LNCaP clone FGC (cell line): ENCODE data around the gene RELN.
"Not testable (repeated sequence)": the region's sequence is repeated elsewhere in the genome, so short reads cannot be mapped to it uniquely, and the experiment has no call there.

Experiments
- DNase-seq: peaks from one replicate; pipeline ENCODE4 v3.0.0-alpha.2; 2011; ENCODE audit warnings: low read depth
- H3K4me3 ChIP-seq: 2 replicates; pipeline ENCODE4 v1.5.1; 2011; ENCODE audit warnings: mild to moderate bottlenecking, low read depth, low read length, control low read depth
- TF ChIP-seq, protein P1 (sequence below): IDR thresholded peaks from 2 replicates; pipeline ENCODE4 v1.5.1; 2012; ENCODE audit warnings: mild to moderate bottlenecking; ENCODE audit not compliant: control insufficient read depth, insufficient read depth; ENCODE audit errors: extremely low read depth

The RELN gene

DNA sequence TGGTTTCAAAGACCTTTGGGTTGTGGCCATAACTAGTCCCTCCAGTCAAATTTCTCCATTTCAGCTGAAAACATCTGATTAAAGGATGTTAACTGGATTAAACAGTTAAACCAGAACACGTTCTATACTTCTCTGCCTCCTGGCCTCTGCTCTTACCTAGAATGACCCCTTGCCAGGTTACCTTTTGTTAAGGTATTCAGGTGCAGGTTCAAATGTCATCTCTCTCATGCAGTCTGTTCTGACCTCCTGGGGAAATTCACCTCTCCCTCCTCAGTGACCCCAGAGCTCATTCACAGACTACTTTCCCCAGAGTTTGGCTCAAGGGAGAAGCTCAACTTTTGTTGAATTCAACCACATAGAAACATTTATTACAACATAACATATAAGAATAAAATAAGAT lies 67.8 kb downstream of the RELN start:
- TF ChIP-seq, protein P1, sequence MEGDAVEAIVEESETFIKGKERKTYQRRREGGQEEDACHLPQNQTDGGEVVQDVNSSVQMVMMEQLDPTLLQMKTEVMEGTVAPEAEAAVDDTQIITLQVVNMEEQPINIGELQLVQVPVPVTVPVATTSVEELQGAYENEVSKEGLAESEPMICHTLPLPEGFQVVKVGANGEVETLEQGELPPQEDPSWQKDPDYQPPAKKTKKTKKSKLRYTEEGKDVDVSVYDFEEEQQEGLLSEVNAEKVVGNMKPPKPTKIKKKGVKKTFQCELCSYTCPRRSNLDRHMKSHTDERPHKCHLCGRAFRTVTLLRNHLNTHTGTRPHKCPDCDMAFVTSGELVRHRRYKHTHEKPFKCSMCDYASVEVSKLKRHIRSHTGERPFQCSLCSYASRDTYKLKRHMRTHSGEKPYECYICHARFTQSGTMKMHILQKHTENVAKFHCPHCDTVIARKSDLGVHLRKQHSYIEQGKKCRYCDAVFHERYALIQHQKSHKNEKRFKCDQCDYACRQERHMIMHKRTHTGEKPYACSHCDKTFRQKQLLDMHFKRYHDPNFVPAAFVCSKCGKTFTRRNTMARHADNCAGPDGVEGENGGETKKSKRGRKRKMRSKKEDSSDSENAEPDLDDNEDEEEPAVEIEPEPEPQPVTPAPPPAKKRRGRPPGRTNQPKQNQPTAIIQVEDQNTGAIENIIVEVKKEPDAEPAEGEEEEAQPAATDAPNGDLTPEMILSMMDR: no peak
- no peak overlapping the region for H3K4me3 ChIP-seq
- DNase-seq: no peak

DNA sequence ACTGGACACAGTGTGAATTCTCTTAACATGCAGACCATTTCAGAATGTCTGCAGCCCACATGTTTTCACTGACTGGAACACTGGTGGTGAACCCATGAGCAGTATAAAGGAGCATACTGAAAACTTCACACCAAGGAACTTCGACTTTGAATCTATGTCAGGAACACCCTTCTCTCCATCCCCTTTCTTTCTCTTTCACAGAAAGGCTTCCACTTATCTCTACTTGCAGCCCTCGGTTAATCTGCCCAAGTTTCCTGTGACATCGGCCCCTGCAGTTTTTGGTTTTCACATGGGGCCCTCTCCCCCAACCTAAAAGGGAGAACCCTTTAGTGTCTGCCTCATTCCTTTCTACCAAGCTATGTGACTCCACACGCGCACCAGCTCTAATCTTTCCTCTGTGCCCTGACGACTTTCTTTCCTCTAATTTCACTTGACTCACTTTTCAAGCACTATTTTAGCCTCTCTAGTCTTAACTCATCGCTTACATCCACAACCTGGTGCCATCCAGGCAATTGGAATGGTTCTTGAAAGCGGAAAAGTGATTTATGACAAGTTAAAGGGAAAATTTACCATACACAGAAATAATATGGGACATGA lies 70.1 kb downstream of the RELN start:
- no peak overlapping the region for H3K4me3 ChIP-seq
- DNase-seq: no peak
- TF ChIP-seq, protein P1: no peak

DNA sequence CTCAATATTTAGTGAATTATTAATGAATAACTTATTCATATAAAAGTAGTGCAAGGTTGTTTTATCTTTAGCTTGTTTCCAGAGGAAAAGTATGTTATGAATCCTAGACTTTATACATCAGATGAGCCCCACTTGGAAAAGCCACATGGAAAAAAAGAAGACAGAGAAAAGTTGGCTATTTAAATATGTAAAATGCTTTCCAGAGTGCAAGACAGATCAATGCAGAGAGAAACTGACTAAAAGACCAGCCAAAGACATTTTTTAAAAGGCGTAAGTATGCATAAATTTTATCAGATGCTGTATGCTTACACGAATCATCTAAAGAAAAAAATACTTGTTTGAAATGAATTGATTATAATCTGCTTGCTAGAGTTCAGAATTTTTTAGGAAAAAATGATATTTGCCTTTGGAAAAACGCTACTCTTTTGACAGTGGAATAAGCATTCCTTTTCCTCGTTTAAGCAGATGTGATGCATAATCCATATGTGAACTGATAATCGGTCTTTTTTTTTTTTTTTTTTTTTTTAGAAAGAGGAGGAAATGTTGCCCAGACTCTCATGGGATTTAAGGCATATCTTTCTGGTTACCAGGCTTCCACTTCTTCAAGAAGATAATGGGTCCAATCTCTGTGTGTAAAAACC lies 70.7 kb downstream of the RELN start:
- no peak for DNase-seq
- no peak overlapping the region for H3K4me3 ChIP-seq
- TF ChIP-seq, protein P1: no peak

DNA sequence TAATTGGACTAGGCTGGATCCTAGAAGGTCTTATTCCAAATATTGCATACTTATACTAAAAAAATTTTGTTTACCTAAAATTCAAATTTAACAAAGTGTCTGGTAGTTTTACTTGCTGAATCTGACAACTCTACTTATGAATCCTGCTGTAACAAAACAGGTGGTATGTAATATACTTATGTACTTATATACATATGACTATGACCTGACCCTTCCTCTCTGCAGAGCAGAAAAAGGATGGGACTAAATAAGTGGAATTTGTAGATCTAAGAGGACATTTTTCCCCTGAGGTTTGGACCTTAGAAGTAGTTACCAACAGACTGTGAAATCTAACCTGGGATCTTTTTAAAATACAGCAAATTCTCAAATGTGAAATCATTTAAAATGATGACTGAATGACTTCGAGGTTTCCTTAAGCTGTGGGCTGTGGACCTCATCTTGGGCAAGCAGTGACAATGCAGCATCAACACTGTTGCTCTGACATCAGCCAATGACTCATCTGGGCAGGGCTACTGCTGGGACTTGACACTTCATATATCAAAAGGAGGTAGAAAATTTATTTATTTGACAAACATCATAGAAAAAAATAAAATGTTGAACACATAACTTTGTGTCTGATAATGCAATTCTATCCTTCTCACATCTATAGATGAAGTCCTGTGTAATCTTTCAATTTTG lies 73.6 kb downstream of the RELN start:
- TF ChIP-seq, protein P1: no peak
- DNase-seq: no peak
- no peak overlapping the region for H3K4me3 ChIP-seq

DNA sequence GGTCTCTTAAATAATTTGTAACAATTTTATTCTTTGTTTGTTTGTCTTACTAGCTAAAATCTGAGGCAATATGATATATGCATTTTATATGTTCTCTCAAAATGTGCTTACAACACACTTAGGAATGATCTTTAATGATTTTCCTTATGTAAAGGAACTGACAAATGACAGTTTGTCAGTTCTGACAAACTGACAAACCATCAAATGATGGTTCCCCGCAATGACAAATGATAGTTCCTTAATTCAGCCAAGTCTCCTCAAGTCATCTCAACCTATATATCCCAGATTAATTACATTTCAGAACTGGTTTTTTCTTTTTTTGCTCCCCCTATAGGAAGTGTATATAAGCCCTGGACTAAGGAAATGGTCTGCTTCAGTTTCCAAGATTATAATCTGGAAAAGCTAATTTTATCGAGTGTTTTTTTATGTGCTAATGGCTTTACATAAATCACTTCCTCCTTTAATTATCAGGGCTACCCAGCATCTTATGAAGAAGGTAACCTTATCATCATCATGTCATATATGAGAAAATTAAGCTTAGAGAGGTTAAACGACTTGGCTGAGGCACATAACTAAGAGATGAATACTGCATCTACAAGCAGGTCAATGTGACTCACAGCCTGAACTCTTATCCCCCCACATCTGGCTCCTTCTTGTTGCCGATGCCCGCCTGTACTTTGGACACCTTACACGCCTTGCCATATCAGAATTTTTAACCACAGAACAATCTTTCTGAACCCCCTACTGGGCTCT lies 75.1 kb downstream of the RELN start:
- no peak overlapping the region for H3K4me3 ChIP-seq
- no peak for DNase-seq
- TF ChIP-seq, protein P1: no peak

DNA sequence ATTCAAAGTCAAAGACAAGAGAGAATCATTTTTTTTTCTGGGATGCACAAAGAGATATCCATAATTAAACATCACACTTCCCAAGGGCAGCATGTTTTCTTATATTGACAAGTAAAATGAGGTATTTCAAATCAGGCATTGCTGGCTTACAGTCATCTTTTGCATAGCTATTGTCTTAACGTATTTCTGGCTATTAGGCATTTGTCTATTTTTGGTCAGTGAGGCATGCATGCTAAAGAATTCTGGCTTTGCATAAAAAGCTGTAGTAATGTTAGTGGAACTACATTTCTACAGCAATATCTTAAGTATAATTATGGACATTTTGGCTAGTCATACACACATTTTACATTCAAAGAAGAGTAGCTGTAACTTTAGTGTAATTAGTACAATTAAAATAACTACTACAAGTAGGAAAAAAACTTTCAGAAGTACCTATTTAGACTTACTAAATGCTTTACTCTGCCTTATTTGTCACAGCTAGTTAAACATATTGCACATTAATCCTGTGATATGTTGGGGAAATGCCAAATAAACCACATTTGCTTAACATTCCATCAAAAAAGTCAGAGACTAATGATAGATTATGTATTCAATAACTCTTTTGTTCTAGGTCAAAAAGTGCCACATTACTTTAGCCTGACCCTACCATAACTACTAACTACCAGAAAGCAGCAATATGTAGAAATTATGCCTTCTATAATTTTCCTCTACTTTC lies 76.4 kb downstream of the RELN start:
- no peak for DNase-seq
- TF ChIP-seq, protein P1: no peak
- H3K4me3 ChIP-seq: no peak overlapping the region

DNA sequence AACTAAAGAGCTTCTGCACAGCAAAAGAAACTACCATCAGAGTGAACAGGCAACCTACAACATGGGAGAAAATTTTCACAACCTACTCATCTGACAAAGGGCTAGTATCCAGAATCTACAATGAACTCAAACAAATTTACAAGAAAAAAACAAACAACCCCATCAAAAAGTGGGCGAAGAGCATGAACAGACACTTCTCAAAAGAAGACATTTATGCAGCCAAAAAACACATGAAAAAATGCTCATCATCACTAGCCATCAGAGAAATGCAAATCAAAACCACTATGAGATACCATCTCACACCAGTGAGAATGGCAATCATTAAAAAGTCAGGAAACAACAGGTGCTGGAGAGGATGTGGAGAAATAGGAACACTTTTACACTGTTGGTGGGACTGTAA lies 78.4 kb downstream of the RELN start:
- not testable (repeated sequence) for H3K4me3 ChIP-seq, DNase-seq
